ENCODE results near the gene CD163.

DNA sequence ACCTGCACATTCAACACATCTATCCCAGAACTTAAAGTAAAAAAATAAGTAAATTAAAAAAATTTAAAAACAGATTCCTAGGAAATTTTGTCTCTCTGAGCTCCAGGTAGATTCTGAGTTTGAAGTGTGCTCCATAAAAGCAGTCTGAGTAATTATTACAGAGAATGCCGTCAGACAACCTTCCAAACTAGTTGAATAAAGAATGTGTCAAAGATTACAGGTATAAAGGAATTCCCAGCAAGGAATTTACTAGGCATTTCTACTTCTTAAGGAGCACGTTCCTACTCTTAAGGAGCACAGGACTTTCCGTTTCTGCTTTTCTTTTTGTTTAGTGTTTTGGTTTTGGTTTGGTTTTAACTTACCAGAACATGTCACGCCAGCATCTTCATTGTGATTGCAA, 7.1 kb downstream of the CD163 start:
- TF ChIP-seq FOXA1 (IDR thresholded peaks at IDR 0.05) (no peak), ELF4 (IDR thresholded peaks at IDR 0.05) (no peak), TARDBP (IDR thresholded peaks at IDR 0.05) (no peak), BHLHE40 (IDR thresholded peaks at IDR 0.05; ENCODE audit: borderline replicate concordance) (no peak), SP1 (IDR thresholded peaks at IDR 0.05) (no peak), HDGF (IDR thresholded peaks at IDR 0.05; ENCODE audit: borderline replicate concordance) (no peak), FOXK2 (IDR thresholded peaks at IDR 0.05) (no peak)

Measured in HEK293T (cell line).